ENCODE measurements around the gene NEU4.

NEU4 gene

DNA sequence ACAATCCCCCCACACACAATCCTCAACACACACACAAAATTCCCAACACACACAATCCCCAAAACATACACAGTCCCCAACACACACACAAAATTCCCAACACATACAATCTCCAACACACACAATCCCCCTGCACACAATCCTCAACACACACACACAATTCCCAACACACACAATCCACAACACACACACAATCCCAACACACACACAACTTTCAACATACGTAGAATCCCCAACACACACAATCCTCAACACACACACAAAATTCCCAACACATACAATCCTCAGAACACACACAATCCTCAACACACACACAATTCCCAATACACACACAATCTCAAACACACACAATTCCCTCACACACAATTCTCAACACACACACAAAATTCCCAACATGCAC lies 52.3 kb downstream of the NEU4 start:
- TF ChIP-seq, protein P1, sequence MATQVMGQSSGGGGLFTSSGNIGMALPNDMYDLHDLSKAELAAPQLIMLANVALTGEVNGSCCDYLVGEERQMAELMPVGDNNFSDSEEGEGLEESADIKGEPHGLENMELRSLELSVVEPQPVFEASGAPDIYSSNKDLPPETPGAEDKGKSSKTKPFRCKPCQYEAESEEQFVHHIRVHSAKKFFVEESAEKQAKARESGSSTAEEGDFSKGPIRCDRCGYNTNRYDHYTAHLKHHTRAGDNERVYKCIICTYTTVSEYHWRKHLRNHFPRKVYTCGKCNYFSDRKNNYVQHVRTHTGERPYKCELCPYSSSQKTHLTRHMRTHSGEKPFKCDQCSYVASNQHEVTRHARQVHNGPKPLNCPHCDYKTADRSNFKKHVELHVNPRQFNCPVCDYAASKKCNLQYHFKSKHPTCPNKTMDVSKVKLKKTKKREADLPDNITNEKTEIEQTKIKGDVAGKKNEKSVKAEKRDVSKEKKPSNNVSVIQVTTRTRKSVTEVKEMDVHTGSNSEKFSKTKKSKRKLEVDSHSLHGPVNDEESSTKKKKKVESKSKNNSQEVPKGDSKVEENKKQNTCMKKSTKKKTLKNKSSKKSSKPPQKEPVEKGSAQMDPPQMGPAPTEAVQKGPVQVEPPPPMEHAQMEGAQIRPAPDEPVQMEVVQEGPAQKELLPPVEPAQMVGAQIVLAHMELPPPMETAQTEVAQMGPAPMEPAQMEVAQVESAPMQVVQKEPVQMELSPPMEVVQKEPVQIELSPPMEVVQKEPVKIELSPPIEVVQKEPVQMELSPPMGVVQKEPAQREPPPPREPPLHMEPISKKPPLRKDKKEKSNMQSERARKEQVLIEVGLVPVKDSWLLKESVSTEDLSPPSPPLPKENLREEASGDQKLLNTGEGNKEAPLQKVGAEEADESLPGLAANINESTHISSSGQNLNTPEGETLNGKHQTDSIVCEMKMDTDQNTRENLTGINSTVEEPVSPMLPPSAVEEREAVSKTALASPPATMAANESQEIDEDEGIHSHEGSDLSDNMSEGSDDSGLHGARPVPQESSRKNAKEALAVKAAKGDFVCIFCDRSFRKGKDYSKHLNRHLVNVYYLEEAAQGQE (IDR thresholded peaks at IDR 0.05; ENCODE audit: insufficient read depth in 1 of 2, low read depth in 2 of 2, low read length in 2 of 2) = no peak
- no peak for TF ChIP-seq SIN3A (IDR thresholded peaks at IDR 0.05; ENCODE audit: borderline replicate concordance, insufficient read depth, low read length)
- TF ChIP-seq FOXP2 (optimal IDR thresholded peaks at IDR 0.05; ENCODE audit: borderline replicate concordance, extremely low read depth, extremely low read length, insufficient read depth) = no peak
- TF ChIP-seq POLR2AphosphoS5 (IDR thresholded peaks at IDR 0.05; ENCODE audit: low read depth, low read length) = no peak
- no peak for TF ChIP-seq TAF1 (IDR thresholded peaks at IDR 0.05; ENCODE audit: borderline replicate concordance, insufficient read depth, low read length)

DNA sequence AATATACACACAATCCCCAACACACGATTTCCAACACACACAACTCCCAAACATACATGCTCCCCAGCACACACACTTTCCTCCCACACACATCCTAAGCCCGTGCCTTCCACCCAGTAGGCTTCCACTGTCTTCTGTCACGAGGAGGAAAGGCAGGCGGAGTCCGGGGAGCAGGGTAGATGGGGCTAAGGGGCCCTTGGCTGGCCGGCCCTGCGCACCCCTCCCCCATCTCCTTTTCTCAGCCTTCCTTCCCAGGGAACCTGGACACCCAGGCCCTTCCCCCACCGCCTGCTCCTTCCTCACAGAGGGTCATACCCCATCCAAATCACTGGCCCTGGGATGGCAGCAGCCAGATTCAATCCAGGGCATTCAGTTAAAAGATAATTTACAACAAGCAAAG lies 53.1 kb downstream of the NEU4 start:
- no peak for TF ChIP-seq TAF1 (IDR thresholded peaks at IDR 0.05; ENCODE audit: borderline replicate concordance, insufficient read depth, low read length)
- no peak for TF ChIP-seq SIN3A (IDR thresholded peaks at IDR 0.05; ENCODE audit: borderline replicate concordance, insufficient read depth, low read length)
- no peak for TF ChIP-seq POLR2AphosphoS5 (IDR thresholded peaks at IDR 0.05; ENCODE audit: low read depth, low read length)
- TF ChIP-seq FOXP2 (optimal IDR thresholded peaks at IDR 0.05; ENCODE audit: borderline replicate concordance, extremely low read depth, extremely low read length, insufficient read depth) = no peak
- TF ChIP-seq, protein P1 (IDR thresholded peaks at IDR 0.05; ENCODE audit: insufficient read depth in 1 of 2, low read depth in 2 of 2, low read length in 2 of 2) = no peak

DNA sequence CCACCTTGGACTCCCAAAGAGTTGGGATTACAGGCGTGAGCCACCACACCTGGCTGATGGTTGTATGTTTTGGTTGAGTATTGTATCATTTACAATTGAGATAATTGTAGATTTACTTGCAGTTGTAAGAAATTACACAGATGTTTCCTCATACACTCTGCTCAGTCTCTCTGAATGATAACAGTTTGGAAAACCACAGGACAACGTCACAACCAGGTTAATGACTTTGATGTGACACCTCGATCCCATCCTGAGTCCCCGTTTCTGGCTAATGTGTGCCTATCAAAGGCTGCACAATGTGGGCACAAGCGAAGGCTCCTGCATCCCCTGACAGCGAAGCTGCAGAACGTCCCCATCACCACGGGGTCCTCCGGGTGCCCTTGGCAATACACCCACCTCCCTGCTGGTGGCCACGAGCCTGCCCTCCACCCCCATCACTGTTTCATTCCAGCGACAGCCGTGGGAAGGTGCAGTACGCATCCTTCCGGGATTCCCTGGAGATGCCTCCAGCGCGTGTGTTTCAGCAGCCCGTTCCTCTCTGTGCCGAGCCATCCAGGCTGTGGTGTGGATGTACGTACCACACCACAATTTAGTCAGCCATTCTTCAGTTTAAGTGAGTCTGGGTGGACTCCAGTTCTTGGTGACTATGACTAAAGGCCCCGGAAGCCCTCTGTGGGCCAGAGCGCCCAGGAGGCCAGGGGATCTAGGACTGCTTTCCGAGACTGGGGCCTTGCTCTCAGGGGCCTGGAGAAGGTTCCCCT lies 54.0 kb downstream of the NEU4 start:
- TF ChIP-seq POLR2AphosphoS5 (IDR thresholded peaks at IDR 0.05; ENCODE audit: low read depth, low read length) (no peak), TAF1 (IDR thresholded peaks at IDR 0.05; ENCODE audit: borderline replicate concordance, insufficient read depth, low read length) (no peak), FOXP2 (optimal IDR thresholded peaks at IDR 0.05; ENCODE audit: borderline replicate concordance, extremely low read depth, extremely low read length, insufficient read depth) (no peak), SIN3A (IDR thresholded peaks at IDR 0.05; ENCODE audit: borderline replicate concordance, insufficient read depth, low read length) (no peak)
- TF ChIP-seq, protein P1 (IDR thresholded peaks at IDR 0.05; ENCODE audit: insufficient read depth in 1 of 2, low read depth in 2 of 2, low read length in 2 of 2) = no peak

DNA sequence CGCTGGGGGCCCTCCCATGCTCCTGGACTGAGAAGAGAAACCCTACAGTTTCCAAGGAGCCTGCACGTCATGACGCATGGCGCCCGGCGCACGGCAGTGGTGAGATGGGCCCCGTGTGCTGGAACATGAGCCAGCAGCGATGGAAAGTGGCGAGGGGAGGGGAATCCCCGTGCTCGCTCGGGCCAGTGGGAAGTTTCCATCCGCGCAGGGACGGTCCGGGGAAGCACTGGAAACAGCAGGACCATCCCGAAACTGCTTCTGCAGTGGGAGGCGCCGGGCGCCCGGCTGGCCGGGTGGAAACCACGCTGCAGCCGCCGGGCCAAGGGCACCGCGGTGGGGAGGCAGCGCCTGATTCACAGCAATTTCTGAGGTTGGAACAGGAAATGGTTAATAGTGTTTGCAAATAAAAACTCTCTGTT lies 54.6 kb downstream of the NEU4 start:
- TF ChIP-seq SIN3A (IDR thresholded peaks at IDR 0.05; ENCODE audit: borderline replicate concordance, insufficient read depth, low read length) (no peak), POLR2AphosphoS5 (IDR thresholded peaks at IDR 0.05; ENCODE audit: low read depth, low read length) (no peak), TAF1 (IDR thresholded peaks at IDR 0.05; ENCODE audit: borderline replicate concordance, insufficient read depth, low read length) (no peak), FOXP2 (optimal IDR thresholded peaks at IDR 0.05; ENCODE audit: borderline replicate concordance, extremely low read depth, extremely low read length, insufficient read depth) (no peak)
- TF ChIP-seq, protein P1 (IDR thresholded peaks at IDR 0.05; ENCODE audit: insufficient read depth in 1 of 2, low read depth in 2 of 2, low read length in 2 of 2) = no peak

Data from PFSK-1 (cell line).